Mammary epithelial cell (primary cell): ENCODE measurements around the gene LDLRAD1.

Experiments
- CTCF ChIP-seq, 2 donors: IDR thresholded peaks in 1 of 2; conservative IDR thresholded peaks in 1 of 2; 2 replicates each; pipeline ENCODE4 v1.5.1; 2011 to 2012; ENCODE audit warnings: inconsistent platforms in 2 of 2, low read length in 2 of 2, mild to moderate bottlenecking in 2 of 2, control low read depth in 1 of 2, low read depth in 1 of 2; ENCODE audit not compliant: insufficient read depth in 1 of 2; ENCODE audit errors: extremely low read depth in 1 of 2
- EZH2 ChIP-seq: IDR thresholded peaks from 2 replicates; pipeline ENCODE4 v1.6.1; 2012; ENCODE audit warnings: low read length, inconsistent platforms, borderline replicate concordance

- TF ChIP-seq EZH2 (no peak), CTCF (conservative IDR thresholded peaks at IDR 0.05 in 1 of 2, IDR thresholded peaks at IDR 0.05 in 1 of 2; ENCODE audit: extremely low read depth in 1 of 2, insufficient read depth in 1 of 2, low read depth in 1 of 2, low read length in 2 of 2) (no peak)
Observed at GRCh38 chr1:53975861-53976260, 42.1 kb downstream of the LDLRAD1 start.
